Activated CD4-positive, alpha-beta T cell treated with anti-CD3 and anti-CD28 coated beads for 36 hours (primary cell): ENCODE measurements around the gene TICRR. TPM values are rescaled to one million over a fixed set of nuclear protein-coding genes. Genes with fewer than 3 reads are reported as not detected.

Source experiments
- ATAC-seq: fragments of 200-7000 bp; cut with Tn5 transposase; one replicate; pipeline ENCODE4 v1.10.0; 2021; ENCODE audit warnings: mild to moderate bottlenecking, moderate library complexity
- CTCF ChIA-PET: fragments of 350-600 bp; sonication (Branson Sonifier 250); formaldehyde crosslinking; loops from one replicate; lab custom pipeline; 2021; ENCODE audit warnings: antibody characterized with exemption; lab: Charles Lee
- POLR2A ChIA-PET: fragments of 350-600 bp; sonication (Branson Sonifier 250); formaldehyde crosslinking; loops from one replicate; lab custom pipeline; 2021; ENCODE audit warnings: antibody characterized with exemption, inconsistent platforms; lab: Charles Lee
- DNase-seq: peaks from one replicate; pipeline ENCODE4 v3.0.0-alpha.2; 2020
- H3K27ac Mint-ChIP-seq: one replicate; pipeline ENCODE4 v1.8.0; 2021; ENCODE audit warnings: mixed read lengths
- H3K27me3 Mint-ChIP-seq: one replicate; pipeline ENCODE4 v1.8.0; 2021; ENCODE audit warnings: mixed read lengths
- H3K36me3 Mint-ChIP-seq: one replicate; pipeline ENCODE4 v1.8.0; 2021; ENCODE audit warnings: low read depth, mixed read lengths
- H3K4me1 Mint-ChIP-seq: one replicate; pipeline ENCODE4 v1.8.0; 2021; ENCODE audit warnings: mixed read lengths
- H3K4me3 Mint-ChIP-seq: one replicate; pipeline ENCODE4 v1.8.0; 2021; ENCODE audit warnings: mild to moderate bottlenecking, moderate library complexity, mixed read lengths
- H3K9me3 Mint-ChIP-seq: one replicate; pipeline ENCODE4 v1.8.0; 2021; ENCODE audit warnings: low read depth, mixed read lengths
- intact Hi-C, 2 experiments: fragments of 100-400 bp; cut with DNase I in 1 of 2; cut with micrococcal nuclease in 1 of 2; formaldehyde crosslinking; loops; one replicate each; pipeline versions ENCODE4 v1.14.2 to v1.15.1; 2022 to 2024; cut with DNase I, micrococcal nuclease
- total RNA-seq, 2 experiments: library from RNA; stranded (reverse); gene quantifications; one replicate each; pipeline ENCODE4 v1.2.3, GENCODE V29; 2021

The TICRR gene
- total RNA-seq, 2 experiments from 2014 or later = 25.7 to 28.9 TPM

- CTCF ChIA-PET = interaction anchor here (0.7 to 1.5 kb wide), 7 partner anchors 18 to 430 kb away, joined by 3 to 5 read pairs (median 3); no protein-coding TSS in a partner anchor
- Mint-ChIP-seq H3K9me3 (no peaks in the 10 kb centered on the region), H3K4me1 (no peaks in the 10 kb centered on the region), H3K27ac (no peak overlapping the region), H3K27me3 (peaks cover 6% of the 10 kb centered on the region), H3K36me3 (no peaks in the 10 kb centered on the region), H3K4me3 (no peak overlapping the region)
- intact Hi-C loops = no loop called here
- POLR2A ChIA-PET = no interaction called here
- ATAC-seq (peak; percentile 90), DNase-seq (peak; percentile 86)
Measured at GRCh38 chr15:89647191-89647851, 72.1 kb downstream of the TICRR start.

- Mint-ChIP-seq H3K27me3 (peaks cover 11% of the 10 kb centered on the region), H3K4me3 (no peak overlapping the region), H3K9me3 (no peaks in the 10 kb centered on the region), H3K27ac (no peak overlapping the region), H3K36me3 (no peaks in the 10 kb centered on the region), H3K4me1 (no peaks in the 10 kb centered on the region)
- POLR2A ChIA-PET = no interaction called here
- ATAC-seq (no peak), DNase-seq (no peak)
- intact Hi-C loops = no loop called here
- CTCF ChIA-PET = interaction anchor here (0.7 to 1.5 kb wide), 5 partner anchors 17 to 429 kb away, joined by 3 to 5 read pairs (median 4); no protein-coding TSS in a partner anchor
Measured at GRCh38 chr15:89648106-89649012, 73.1 kb downstream of the TICRR start.

- Mint-ChIP-seq H3K4me1 (no peaks in the 10 kb centered on the region), H3K4me3 (no peak overlapping the region), H3K9me3 (no peaks in the 10 kb centered on the region), H3K36me3 (no peaks in the 10 kb centered on the region), H3K27me3 (peaks cover 13% of the 10 kb centered on the region), H3K27ac (no peak overlapping the region)
- intact Hi-C loops = no loop called here
- ChIA-PET CTCF (interaction anchor here (1.3 kb wide), 1 partner anchor 37 kb away, joined by 5 read pairs; no protein-coding TSS in a partner anchor), POLR2A (no interaction called here)
- DNase-seq (no peak), ATAC-seq (no peak)
Measured at GRCh38 chr15:89649013-89649625, 73.8 kb downstream of the TICRR start.

- intact Hi-C loops = no loop called here
- ChIA-PET CTCF (interaction anchor here (0.6 to 1.3 kb wide), 2 partner anchors 38 to 159 kb away, joined by 3 to 5 read pairs; no protein-coding TSS in a partner anchor), POLR2A (no interaction called here)
- H3K9me3 Mint-ChIP-seq = no peaks in the 10 kb centered on the region
- no peaks in the 10 kb centered on the region for H3K36me3 Mint-ChIP-seq
- no peak overlapping the region for H3K27ac Mint-ChIP-seq
- DNase-seq (no peak), ATAC-seq (no peak)
- no peak overlapping the region for H3K4me3 Mint-ChIP-seq
- H3K27me3 Mint-ChIP-seq = peaks cover 18% of the 10 kb centered on the region
- H3K4me1 Mint-ChIP-seq = peaks cover 5% of the 10 kb centered on the region
Measured at GRCh38 chr15:89649716-89650115, 74.4 kb downstream of the TICRR start.

GRCh38 chr15:89652131-89652530 lies 76.9 kb downstream of the TICRR start:
- H3K27ac Mint-ChIP-seq = no peak overlapping the region
- no peak overlapping the region for H3K4me3 Mint-ChIP-seq
- DNase-seq = no peak
- CTCF ChIA-PET = interaction anchor here (0.7 kb wide), 1 partner anchor 162 kb away, joined by 3 read pairs; no protein-coding TSS in a partner anchor
- peaks cover 22% of the 10 kb centered on the region for H3K27me3 Mint-ChIP-seq
- intact Hi-C loops = no loop called here
- H3K36me3 Mint-ChIP-seq = no peaks in the 10 kb centered on the region
- H3K9me3 Mint-ChIP-seq = no peaks in the 10 kb centered on the region
- POLR2A ChIA-PET = no interaction called here
- H3K4me1 Mint-ChIP-seq = peaks cover 11% of the 10 kb centered on the region
- no peak for ATAC-seq

GRCh38 chr15:89652666-89653065 lies 77.4 kb downstream of the TICRR start:
- no peak overlapping the region for H3K27ac Mint-ChIP-seq
- H3K4me3 Mint-ChIP-seq = no peak overlapping the region
- CTCF ChIA-PET = no interaction called here
- H3K9me3 Mint-ChIP-seq = no peaks in the 10 kb centered on the region
- H3K4me1 Mint-ChIP-seq = peaks cover 11% of the 10 kb centered on the region
- intact Hi-C loops = no loop called here
- ATAC-seq (no peak), DNase-seq (no peak)
- peaks cover 20% of the 10 kb centered on the region for H3K27me3 Mint-ChIP-seq
- POLR2A ChIA-PET = no interaction called here
- H3K36me3 Mint-ChIP-seq = no peaks in the 10 kb centered on the region

GRCh38 chr15:89653578-89653977 lies 78.3 kb downstream of the TICRR start:
- intact Hi-C loops = no loop called here
- ATAC-seq (no peak), DNase-seq (no peak)
- Mint-ChIP-seq H3K27me3 (peaks cover 20% of the 10 kb centered on the region), H3K9me3 (no peaks in the 10 kb centered on the region), H3K4me3 (no peak overlapping the region), H3K4me1 (peaks cover 11% of the 10 kb centered on the region), H3K36me3 (no peaks in the 10 kb centered on the region), H3K27ac (no peak overlapping the region)
- POLR2A ChIA-PET = no interaction called here
- CTCF ChIA-PET = interaction anchor here (0.8 kb wide), 1 partner anchor 29 kb away, joined by 4 read pairs; no protein-coding TSS in a partner anchor

- no peak overlapping the region for H3K27ac Mint-ChIP-seq
- H3K4me3 Mint-ChIP-seq = peak overlapping the region; percentile 73
- H3K4me1 Mint-ChIP-seq = peaks cover 11% of the 10 kb centered on the region
- intact Hi-C loops = no loop called here
- H3K27me3 Mint-ChIP-seq = peaks cover 25% of the 10 kb centered on the region
- ChIA-PET POLR2A (no interaction called here), CTCF (interaction anchor here (0.5 kb wide), 1 partner anchor 567 kb away, joined by 3 read pairs; no protein-coding TSS in a partner anchor)
- no peaks in the 10 kb centered on the region for H3K9me3 Mint-ChIP-seq
- ATAC-seq (no peak), DNase-seq (no peak)
- peaks cover 2% of the 10 kb centered on the region for H3K36me3 Mint-ChIP-seq
Measured at GRCh38 chr15:89654301-89654761, 79.1 kb downstream of the TICRR start.

- ChIA-PET CTCF (interaction anchor here (0.5 kb wide), 1 partner anchor 566 kb away, joined by 3 read pairs; no protein-coding TSS in a partner anchor), POLR2A (no interaction called here)
- intact Hi-C loops = no loop called here
- ATAC-seq (peak; percentile 75), DNase-seq (peak; percentile 58)
- peaks cover 2% of the 10 kb centered on the region for H3K36me3 Mint-ChIP-seq
- peak within 1 kb of the TSS; percentile 73 for H3K4me3 Mint-ChIP-seq
- no peak within 1 kb of the TSS for H3K27ac Mint-ChIP-seq
- peaks cover 11% of the 10 kb centered on the region for H3K4me1 Mint-ChIP-seq
- peaks cover 29% of the 10 kb centered on the region for H3K27me3 Mint-ChIP-seq
- H3K9me3 Mint-ChIP-seq = no peaks in the 10 kb centered on the region
Measured at GRCh38 chr15:89654847-89655805, 79.9 kb downstream of the TICRR start, which contains the start of gene KIF7. Gene KIF7, minus strand, starts transcription at chr15:89655467. Its CDS starts 2,537 bp downstream, at chr15:89652930.

- ATAC-seq (no peak), DNase-seq (no peak)
- intact Hi-C loops = no loop called here
- Mint-ChIP-seq H3K27ac (no peak overlapping the region), H3K36me3 (peaks cover 2% of the 10 kb centered on the region), H3K4me3 (peak overlapping the region; percentile 73), H3K9me3 (no peaks in the 10 kb centered on the region), H3K27me3 (peaks cover 36% of the 10 kb centered on the region), H3K4me1 (peaks cover 11% of the 10 kb centered on the region)
- CTCF ChIA-PET = interaction anchor here (0.8 to 2.5 kb wide), 3 partner anchors 9 to 89 kb away, joined by 3 to 7 read pairs (median 3); no protein-coding TSS in a partner anchor
- POLR2A ChIA-PET = no interaction called here
Measured at GRCh38 chr15:89656116-89656815, 81.0 kb downstream of the TICRR start.
